ENCODE measurements around the gene TPRG1. TPM values are rescaled to one million over a fixed set of nuclear protein-coding genes. Genes with fewer than 3 reads are reported as not detected.

Gene TPRG1
- total RNA-seq, 2 donors from 2014 or later, result 24.4 to 25.3 TPM

GRCh38 chr3:189349772-189350171, 178.0 kb downstream of the TPRG1 start:
- H3K4me3 Mint-ChIP-seq, result no peak overlapping the region
- H3K27me3 Mint-ChIP-seq (ENCODE audit: low read depth), result no peaks in the 10 kb centered on the region
- H3K36me3 Mint-ChIP-seq (ENCODE audit: insufficient read depth in 2 of 2), result peaks cover 0 to 3% of the 10 kb centered on the region in 2 donors
- peaks cover 2 to 4% of the 10 kb centered on the region in 2 donors for H3K9me3 Mint-ChIP-seq
- H3K27ac Mint-ChIP-seq, result no peak overlapping the region
- peaks cover 13% of the 10 kb centered on the region for H3K4me1 Mint-ChIP-seq (ENCODE audit: low read depth)
- ATAC-seq (replicated peaks in 1 of 2) (peak in 1 of 2 donors; percentile 41), DNase-seq (no peak)

- peaks cover 0 to 3% of the 10 kb centered on the region in 2 donors for H3K36me3 Mint-ChIP-seq (ENCODE audit: insufficient read depth in 2 of 2)
- peaks cover 2 to 4% of the 10 kb centered on the region in 2 donors for H3K9me3 Mint-ChIP-seq
- ATAC-seq (replicated peaks in 1 of 2), result no peak
- DNase-seq, result no peak
- no peak overlapping the region for H3K4me3 Mint-ChIP-seq
- peaks cover 35% of the 10 kb centered on the region for H3K4me1 Mint-ChIP-seq (ENCODE audit: low read depth)
- no peaks in the 10 kb centered on the region for H3K27me3 Mint-ChIP-seq (ENCODE audit: low read depth)
- H3K27ac Mint-ChIP-seq, result no peak overlapping the region
Observed at GRCh38 chr3:189353318-189353965, 181.7 kb downstream of the TPRG1 start.

- no peak for DNase-seq
- H3K9me3 Mint-ChIP-seq, result peaks cover 2 to 4% of the 10 kb centered on the region in 2 donors
- peaks cover 0 to 3% of the 10 kb centered on the region in 2 donors for H3K36me3 Mint-ChIP-seq (ENCODE audit: insufficient read depth in 2 of 2)
- H3K4me3 Mint-ChIP-seq, result no peak overlapping the region
- no peak for ATAC-seq (replicated peaks in 1 of 2)
- peaks cover 35% of the 10 kb centered on the region for H3K4me1 Mint-ChIP-seq (ENCODE audit: low read depth)
- H3K27ac Mint-ChIP-seq, result no peak overlapping the region
- no peaks in the 10 kb centered on the region for H3K27me3 Mint-ChIP-seq (ENCODE audit: low read depth)
Observed at GRCh38 chr3:189353988-189354889, 182.5 kb downstream of the TPRG1 start.

GRCh38 chr3:189355115-189355480, 183.3 kb downstream of the TPRG1 start:
- ATAC-seq (replicated peaks in 1 of 2) (no peak), DNase-seq (no peak)
- peaks cover 35% of the 10 kb centered on the region for H3K4me1 Mint-ChIP-seq (ENCODE audit: low read depth)
- peaks cover 2 to 4% of the 10 kb centered on the region in 2 donors for H3K9me3 Mint-ChIP-seq
- no peaks in the 10 kb centered on the region for H3K27me3 Mint-ChIP-seq (ENCODE audit: low read depth)
- H3K36me3 Mint-ChIP-seq (ENCODE audit: insufficient read depth in 2 of 2), result peaks cover 0 to 3% of the 10 kb centered on the region in 2 donors
- no peak overlapping the region for H3K27ac Mint-ChIP-seq
- H3K4me3 Mint-ChIP-seq, result no peak overlapping the region

- Mint-ChIP-seq H3K27me3 (ENCODE audit: low read depth) (no peaks in the 10 kb centered on the region), H3K9me3 (peaks cover 2 to 4% of the 10 kb centered on the region in 2 donors), H3K4me1 (ENCODE audit: low read depth) (peaks cover 35% of the 10 kb centered on the region), H3K27ac (peak overlapping the region; percentile 38), H3K36me3 (ENCODE audit: insufficient read depth in 2 of 2) (peaks cover 0 to 3% of the 10 kb centered on the region in 2 donors), H3K4me3 (peak overlapping the region; percentile 58 to 65)
- peak; percentile 97 for ATAC-seq (replicated peaks in 1 of 2)
- peak; percentile 37 to 55 for DNase-seq
Observed at GRCh38 chr3:189355481-189356201, 183.9 kb downstream of the TPRG1 start.

- Mint-ChIP-seq H3K4me1 (ENCODE audit: low read depth) (peaks cover 17% of the 10 kb centered on the region), H3K36me3 (ENCODE audit: insufficient read depth in 2 of 2) (no peaks in the 10 kb centered on the region), H3K4me3 (no peak overlapping the region), H3K27ac (no peak overlapping the region), H3K27me3 (ENCODE audit: low read depth) (no peaks in the 10 kb centered on the region), H3K9me3 (no peaks in the 10 kb centered on the region)
- ATAC-seq (replicated peaks in 1 of 2) (no peak), DNase-seq (no peak)
Observed at GRCh38 chr3:189360291-189360690, 188.5 kb downstream of the TPRG1 start.

GRCh38 chr3:189361103-189361835, 189.5 kb downstream of the TPRG1 start:
- peaks cover 7% of the 10 kb centered on the region for H3K4me1 Mint-ChIP-seq (ENCODE audit: low read depth)
- DNase-seq (no peak), ATAC-seq (replicated peaks in 1 of 2) (no peak)
- H3K27me3 Mint-ChIP-seq (ENCODE audit: low read depth), result no peaks in the 10 kb centered on the region
- no peak overlapping the region for H3K27ac Mint-ChIP-seq
- H3K4me3 Mint-ChIP-seq, result no peak overlapping the region
- no peaks in the 10 kb centered on the region for H3K9me3 Mint-ChIP-seq
- H3K36me3 Mint-ChIP-seq (ENCODE audit: insufficient read depth in 2 of 2), result no peaks in the 10 kb centered on the region

- peaks cover 10% of the 10 kb centered on the region for H3K4me1 Mint-ChIP-seq (ENCODE audit: low read depth)
- no peak for ATAC-seq (replicated peaks in 1 of 2)
- DNase-seq, result no peak
- H3K4me3 Mint-ChIP-seq, result no peak overlapping the region
- H3K36me3 Mint-ChIP-seq (ENCODE audit: insufficient read depth in 2 of 2), result no peaks in the 10 kb centered on the region
- H3K27me3 Mint-ChIP-seq (ENCODE audit: low read depth), result no peaks in the 10 kb centered on the region
- no peak overlapping the region for H3K27ac Mint-ChIP-seq
- no peaks in the 10 kb centered on the region for H3K9me3 Mint-ChIP-seq
Observed at GRCh38 chr3:189363590-189364255, 192.0 kb downstream of the TPRG1 start.

- H3K36me3 Mint-ChIP-seq (ENCODE audit: insufficient read depth in 2 of 2), result no peaks in the 10 kb centered on the region
- H3K9me3 Mint-ChIP-seq, result no peaks in the 10 kb centered on the region
- H3K27me3 Mint-ChIP-seq (ENCODE audit: low read depth), result no peaks in the 10 kb centered on the region
- ATAC-seq (replicated peaks in 1 of 2) (no peak), DNase-seq (no peak)
- H3K4me1 Mint-ChIP-seq (ENCODE audit: low read depth), result peaks cover 11% of the 10 kb centered on the region
- H3K4me3 Mint-ChIP-seq, result no peak overlapping the region
- H3K27ac Mint-ChIP-seq, result no peak overlapping the region
Observed at GRCh38 chr3:189365609-189366564, 194.1 kb downstream of the TPRG1 start.

GRCh38 chr3:189368384-189368783, 196.6 kb downstream of the TPRG1 start:
- H3K9me3 Mint-ChIP-seq, result no peaks in the 10 kb centered on the region
- H3K4me3 Mint-ChIP-seq, result no peak overlapping the region
- ATAC-seq (replicated peaks in 1 of 2) (no peak), DNase-seq (no peak)
- no peak overlapping the region for H3K27ac Mint-ChIP-seq
- H3K4me1 Mint-ChIP-seq (ENCODE audit: low read depth), result peaks cover 11% of the 10 kb centered on the region
- no peaks in the 10 kb centered on the region for H3K27me3 Mint-ChIP-seq (ENCODE audit: low read depth)
- no peaks in the 10 kb centered on the region for H3K36me3 Mint-ChIP-seq (ENCODE audit: insufficient read depth in 2 of 2)

GRCh38 chr3:189369636-189370035, 197.9 kb downstream of the TPRG1 start:
- H3K36me3 Mint-ChIP-seq (ENCODE audit: insufficient read depth in 2 of 2), result no peaks in the 10 kb centered on the region
- ATAC-seq (replicated peaks in 1 of 2), result no peak
- H3K27me3 Mint-ChIP-seq (ENCODE audit: low read depth), result no peaks in the 10 kb centered on the region
- peaks cover 11% of the 10 kb centered on the region for H3K4me1 Mint-ChIP-seq (ENCODE audit: low read depth)
- H3K4me3 Mint-ChIP-seq, result no peak overlapping the region
- H3K27ac Mint-ChIP-seq, result no peak overlapping the region
- H3K9me3 Mint-ChIP-seq, result no peaks in the 10 kb centered on the region
- no peak for DNase-seq

Measured in activated T-cell treated with anti-CD3 and anti-CD28 coated beads, Interleukin-2, amount 50 U/mL, for 72 hours (primary cell).